H1 (cell line): ENCODE results near the gene SPOCK1. TPM values are rescaled to one million over a fixed set of nuclear protein-coding genes. Genes with fewer than 3 reads are reported as not detected.

Experiments used
- CTCF ChIA-PET: fragments of 300-600 bp; sonication (Branson Sonifier 250); formaldehyde crosslinking; loops from one replicate; lab custom pipeline; 2021; ENCODE audit not compliant: partially characterized antibody; lab: Charles Lee
- POLR2A ChIA-PET: fragments of 300-600 bp; sonication (Branson Sonifier 250); formaldehyde crosslinking; loops from one replicate; lab custom pipeline; 2021; ENCODE audit warnings: inconsistent platforms; ENCODE audit not compliant: partially characterized antibody; lab: Charles Lee
- DNase-seq, 2 experiments: peaks; one replicate each; pipeline versions ENCODE4 v3.0.0 to v3.0.0-alpha.2; 2010 to 2022; ENCODE audit warnings: low spot score in 2 of 2, low read depth in 1 of 2, mixed read lengths in 1 of 2
- FAIRE-seq: peaks from 2 replicates; lab custom pipeline; 2011; peaks lifted over from hg19 to GRCh38; lab: Jason Lieb, UNC
- H2AFZ ChIP-seq: 2 replicates; pipeline ENCODE4 v1.8.1; 2012; ENCODE audit warnings: low read length, inconsistent platforms
- H2AK5ac ChIP-seq: 2 replicates; pipeline ENCODE4 v1.6.1; 2013; ENCODE audit warnings: low read depth, low read length
- H2BK120ac ChIP-seq: replicated peaks from 2 replicates; pipeline ENCODE3; 2013; ENCODE audit warnings: low read depth, low read length, inconsistent platforms
- H2BK12ac ChIP-seq: 2 replicates; pipeline ENCODE4 v1.6.1; 2013; ENCODE audit warnings: low read depth, low read length
- H2BK15ac ChIP-seq: 2 replicates; pipeline ENCODE4 v1.6.1; 2013; ENCODE audit warnings: low read length
- H2BK20ac ChIP-seq: 2 replicates; pipeline ENCODE4 v1.6.1; 2013; ENCODE audit warnings: low read length
- H2BK5ac ChIP-seq: 2 replicates; pipeline ENCODE4 v1.6.1; 2013; ENCODE audit warnings: low read depth, low read length
- H3K14ac ChIP-seq: 2 replicates; pipeline ENCODE4 v1.6.1; 2013; ENCODE audit warnings: inconsistent platforms; ENCODE audit not compliant: insufficient read length
- H3K18ac ChIP-seq: 2 replicates; pipeline ENCODE4 v1.6.1; 2013; ENCODE audit warnings: low read length; ENCODE audit errors: extremely low read depth
- H3K23ac ChIP-seq: 2 replicates; pipeline ENCODE4 v1.6.1; 2013; ENCODE audit warnings: inconsistent platforms; ENCODE audit not compliant: insufficient read length
- H3K23me2 ChIP-seq: 2 replicates; pipeline ENCODE4 v1.6.1; 2013; ENCODE audit warnings: low read depth, low read length
- H3K27ac ChIP-seq: 2 replicates; pipeline ENCODE4 v1.6.1; 2011; ENCODE audit warnings: low read depth, low read length, inconsistent platforms
- H3K27me3 ChIP-seq, 4 experiments: replicated peaks in 1 of 4; 1 replicate in 1 of 4; 2 replicates in 3 of 4; pipeline versions ENCODE4 v1.6.1 to v1.8.1; 2011 to 2013; ENCODE audit warnings: low read length in 3 of 4, mild to moderate bottlenecking in 3 of 4, inconsistent platforms in 2 of 4, mixed read lengths in 2 of 4, moderate library complexity in 1 of 4; ENCODE audit not compliant: control insufficient read depth in 3 of 4, insufficient read depth in 3 of 4; ENCODE audit errors: extremely low read depth in 1 of 4
- H3K36me3 ChIP-seq, 4 experiments: 2 replicates each; pipeline versions ENCODE4 v1.6.1 to v1.8.1; 2011 to 2013; ENCODE audit warnings: mild to moderate bottlenecking in 4 of 4, low read length in 3 of 4, moderate library complexity in 2 of 4, control low read depth in 1 of 4, inconsistent platforms in 1 of 4; ENCODE audit not compliant: insufficient read depth in 4 of 4, control insufficient read depth in 2 of 4
- H3K4ac ChIP-seq: replicated peaks from 2 replicates; pipeline ENCODE3; 2013; ENCODE audit warnings: low read length, low read depth, mixed read lengths, inconsistent platforms; ENCODE audit not compliant: insufficient read length
- H3K4me1 ChIP-seq, 4 experiments: replicated peaks in 1 of 4; 1 replicate in 1 of 4; 2 replicates in 3 of 4; pipeline versions ENCODE4 v1.6.1 to v1.8.1; 2011 to 2013; ENCODE audit warnings: low read length in 3 of 4, inconsistent platforms in 2 of 4, mixed read lengths in 1 of 4; ENCODE audit not compliant: insufficient read depth in 4 of 4, control insufficient read depth in 3 of 4
- H3K4me2 ChIP-seq, 2 experiments: 2 replicates each; pipeline versions ENCODE4 v1.6.1 to v1.8.1; 2011 to 2013; ENCODE audit warnings: low read depth in 2 of 2, low read length in 2 of 2, control low read depth in 1 of 2, inconsistent platforms in 1 of 2, mild to moderate bottlenecking in 1 of 2; ENCODE audit not compliant: insufficient read depth in 1 of 2
- H3K4me3 ChIP-seq, 4 experiments: fragments of 200-600, 300-600 bp in 1 of 4; sonication (generic), shearing (Covaris generic), sonication (Bioruptor Twin) in 1 of 4; 2 replicates each; pipeline versions ENCODE4 v1.5.1 to v1.8.1; 2011 to 2016; ENCODE audit warnings: low read length in 4 of 4, low read depth in 3 of 4, control low read depth in 2 of 4, inconsistent platforms in 2 of 4, mild to moderate bottlenecking in 2 of 4, mixed read lengths in 1 of 4, moderate library complexity in 1 of 4; ENCODE audit not compliant: insufficient read depth in 2 of 4; ENCODE audit errors: extremely low read depth in 1 of 4
- H3K56ac ChIP-seq: replicated peaks from 2 replicates; pipeline ENCODE3; 2013; ENCODE audit warnings: low read depth, mild to moderate bottlenecking, mixed read lengths, low read length, inconsistent platforms; ENCODE audit not compliant: insufficient read length
- H3K79me1 ChIP-seq: 2 replicates; pipeline ENCODE4 v1.6.1; 2013; ENCODE audit warnings: low read depth, low read length, control low read depth
- H3K79me2 ChIP-seq, 2 experiments: 2 replicates each; pipeline versions ENCODE4 v1.6.1 to v1.8.1; 2012 to 2013; ENCODE audit warnings: low read length in 2 of 2, mild to moderate bottlenecking in 2 of 2, inconsistent platforms in 1 of 2; ENCODE audit not compliant: insufficient read depth in 2 of 2, control insufficient read depth in 1 of 2
- H3K9ac ChIP-seq, 4 experiments: replicated peaks in 1 of 4; 1 replicate in 1 of 4; 2 replicates in 3 of 4; pipeline versions ENCODE4 v1.6.1 to v1.8.1; 2011 to 2013; ENCODE audit warnings: low read depth in 3 of 4, low read length in 3 of 4, control low read depth in 2 of 4, mild to moderate bottlenecking in 2 of 4, moderate library complexity in 2 of 4, inconsistent platforms in 1 of 4; ENCODE audit errors: extremely low read depth in 1 of 4
- H3K9me3 ChIP-seq, 2 experiments: 2 replicates each; pipeline versions ENCODE4 v1.6.1 to v1.8.1; 2012 to 2013; ENCODE audit warnings: mild to moderate bottlenecking in 2 of 2, moderate library complexity in 2 of 2, control low read depth in 1 of 2, inconsistent platforms in 1 of 2, low read depth in 1 of 2, low read length in 1 of 2, mixed read lengths in 1 of 2; ENCODE audit not compliant: insufficient read depth in 2 of 2
- H4K20me1 ChIP-seq, 2 experiments: replicated peaks in 1 of 2; 2 replicates each; pipeline versions ENCODE3 to v1.8.1; 2011 to 2013; ENCODE audit warnings: inconsistent platforms in 2 of 2, low read length in 2 of 2, mild to moderate bottlenecking in 1 of 2; ENCODE audit not compliant: insufficient read depth in 2 of 2, control insufficient read depth in 1 of 2
- H4K5ac ChIP-seq: 2 replicates; pipeline ENCODE4 v1.6.1; 2013; ENCODE audit warnings: low read length, low read depth, mixed read lengths, inconsistent platforms; ENCODE audit not compliant: insufficient read length
- H4K8ac ChIP-seq: 2 replicates; pipeline ENCODE4 v1.8.0; 2013; ENCODE audit warnings: mild to moderate bottlenecking, moderate library complexity, low read length, inconsistent platforms; ENCODE audit not compliant: insufficient read depth; ENCODE audit errors: extremely low read depth
- H4K91ac ChIP-seq: replicated peaks from 2 replicates; pipeline ENCODE3; 2013; ENCODE audit warnings: low read length, mixed read lengths, inconsistent platforms; ENCODE audit not compliant: insufficient read length
- CREB1 ChIP-seq: IDR thresholded peaks from 2 replicates; pipeline ENCODE4 v1.6.1; 2012; ENCODE audit warnings: inconsistent platforms
- SIN3A ChIP-seq, 2 experiments: IDR thresholded peaks in 1 of 2; conservative IDR thresholded peaks in 1 of 2; 2 replicates each; pipeline ENCODE4 v1.6.1; 2011 to 2012; ENCODE audit warnings: low read length in 2 of 2, improper control_type of control experiment in 1 of 2, low read depth in 1 of 2, mild to moderate bottlenecking in 1 of 2
- WGBS, 2 experiments: shearing (Covaris generic) in 1 of 2; methylation state at CpG; one replicate each; pipeline versions ENCODE4 v1.1.6 to v1.1.7; 2013 to 2015; ENCODE audit warnings: low lambda C conversion rate in 2 of 2, mixed read lengths in 2 of 2, inconsistent platforms in 1 of 2, low coverage in 1 of 2, missing lambda C conversion rate in 1 of 2; ENCODE audit not compliant: insufficient replicate concordance in 2 of 2, insufficient coverage in 1 of 2, insufficient read length in 1 of 2; ENCODE audit errors: extremely low coverage in 1 of 2, missing lambda C conversion rate in 1 of 2; 5-methylcytosine and 5-hydroxymethylcytosine counted together
- polyA plus RNA-seq, 7 experiments: library from polyadenylated mRNA; depleted of rRNA in 3 of 7; stranded (reverse) in 5 of 7; unstranded in 2 of 7; fragments of >200 nt in 5 of 7; fragments of 200-250 nt in 2 of 7; gene quantifications; 1 replicate in 5 of 7; 2 replicates in 1 of 7; 4 replicates in 1 of 7; pipeline versions ENCODE4 v1.2.1 to v1.2.3, GENCODE V29; 2011 to 2013; ENCODE audit warnings: missing spikeins in 2 of 7, mixed read lengths in 2 of 7
- total RNA-seq: library from RNA; stranded (reverse); fragmentation: NEBNext Ultra II Directional; extraction: Animal tissue kit (Norgen Biotek cat#: 25700); gene quantifications from 2 replicates; pipeline ENCODE4 v1.2.1, GENCODE V29; 2021

Gene SPOCK1
- total and polyA plus RNA-seq, 2 of the 8 experiments (the other 6 are each of a cell fraction or from before 2014, with no cell fraction given), result 6.9 to 18.1 TPM

- no peak for FAIRE-seq
- CTCF ChIA-PET, result interaction anchor here (1.2 to 10.1 kb wide), 3 partner anchors 9 to 31 kb away, joined by 3 to 80 read pairs (median 5); no protein-coding TSS in a partner anchor
- no peak overlapping the region for H2BK15ac ChIP-seq
Measured at GRCh38 chr5:137350791-137351190, 148.3 kb downstream of the SPOCK1 start.

More at GRCh38 chr5:137350791-137351190, 148.3 kb downstream of the SPOCK1 start:
- Histone ChIP-seq H3K4ac (no peak overlapping the region), H3K4me1 (peaks cover 0 to 3% (median 2%) of the 10 kb centered on the region in 4 experiments; a peak in 2 of 7 replicates), H3K27ac (no peak overlapping the region), H4K91ac (no peak overlapping the region), H3K36me3 (no peaks in the 10 kb centered on the region), H3K4me3 (no peak overlapping the region), H2BK120ac (no peak overlapping the region), H3K18ac (no peak overlapping the region; the same call in 1 of the 2 replicates), H3K9me3 (no peaks in the 10 kb centered on the region), H3K79me2 (no peaks in the 10 kb centered on the region), H4K20me1 (no peaks in the 10 kb centered on the region), H3K23ac (no peak overlapping the region), H2AFZ (no peak overlapping the region), H3K56ac (no peak overlapping the region), H4K5ac (no peak overlapping the region), H3K23me2 (no peaks in the 10 kb centered on the region), H3K27me3 (no peaks in the 10 kb centered on the region; a peak in 1 of 7 replicates), H2BK20ac (no peak overlapping the region), H2BK5ac (no peak overlapping the region), H2AK5ac (no peak overlapping the region), H3K4me2 (no peak overlapping the region), H4K8ac (no peak overlapping the region), H3K9ac (no peak overlapping the region), H3K14ac (no peak overlapping the region), H3K79me1 (no peaks in the 10 kb centered on the region), H2BK12ac (no peak overlapping the region)
- DNase-seq, result no peak
- TF ChIP-seq CREB1, result no peak
- no peak for TF ChIP-seq SIN3A (conservative IDR thresholded peaks at IDR 0.05 in 1 of 2, IDR thresholded peaks at IDR 0.05 in 1 of 2; ENCODE audit: low read depth in 1 of 2, low read length in 2 of 2)
- WGBS, 2 experiments, result 67% methylated on average over 6 of the region's 6 CpGs; no CpG with 5 or more reads in 1 of the 2 experiments
- POLR2A ChIA-PET, result no interaction called here
